ENCODE data around the gene E2F8. TPM values are rescaled to one million over a fixed set of nuclear protein-coding genes. Genes with fewer than 3 reads are reported as not detected.
A peak's percentile ranks its signal among the peaks of the same experiment; 100 is the strongest.

E2F8 gene
- total RNA-seq, 1 donor from 2014 or later: 0.95 TPM

GRCh38 chr11:19225581-19225980 is 15.2 kb downstream of the E2F8 start:
- H3K27ac ChIP-seq: no peak overlapping the region
- TF ChIP-seq CTCF (IDR thresholded peaks at IDR 0.05): no peak
- ATAC-seq (no peak), DNase-seq (no peak)
- H3K27me3 ChIP-seq (ENCODE audit: low read depth): no peaks in the 10 kb centered on the region
- intact Hi-C loops (cut with DNase I): no loop called here
- peaks cover 6% of the 10 kb centered on the region for H3K4me1 ChIP-seq
- H3K9me3 ChIP-seq: no peaks in the 10 kb centered on the region
- no peaks in the 10 kb centered on the region for H3K36me3 ChIP-seq
- H3K4me3 ChIP-seq: no peak overlapping the region

GRCh38 chr11:19225123-19225522 is 15.6 kb downstream of the E2F8 start:
- intact Hi-C loops (cut with DNase I): no loop called here
- no peak overlapping the region for H3K4me3 ChIP-seq
- H3K9me3 ChIP-seq: no peaks in the 10 kb centered on the region
- no peaks in the 10 kb centered on the region for H3K36me3 ChIP-seq
- H3K27me3 ChIP-seq (ENCODE audit: low read depth): no peaks in the 10 kb centered on the region
- peaks cover 6% of the 10 kb centered on the region for H3K4me1 ChIP-seq
- no peak overlapping the region for H3K27ac ChIP-seq
- DNase-seq (no peak), ATAC-seq (no peak)
- no peak for TF ChIP-seq CTCF (IDR thresholded peaks at IDR 0.05)

- TF ChIP-seq CTCF (IDR thresholded peaks at IDR 0.05): no peak
- H3K4me3 ChIP-seq: no peak overlapping the region
- intact Hi-C loops (cut with DNase I): no loop called here
- no peaks in the 10 kb centered on the region for H3K9me3 ChIP-seq
- no peaks in the 10 kb centered on the region for H3K36me3 ChIP-seq
- peaks cover 6% of the 10 kb centered on the region for H3K4me1 ChIP-seq
- ATAC-seq: peak; percentile 87 to 93
- no peak overlapping the region for H3K27ac ChIP-seq
- no peak for DNase-seq
- no peaks in the 10 kb centered on the region for H3K27me3 ChIP-seq (ENCODE audit: low read depth)
Measured at GRCh38 chr11:19220903-19221724, 19.6 kb downstream of the E2F8 start.

GRCh38 chr11:19218786-19219460 is 21.8 kb downstream of the E2F8 start:
- no peak overlapping the region for H3K27ac ChIP-seq
- no peak overlapping the region for H3K4me3 ChIP-seq
- H3K36me3 ChIP-seq: no peaks in the 10 kb centered on the region
- DNase-seq: no peak
- intact Hi-C loops (cut with DNase I): no loop called here
- no peak for ATAC-seq
- peaks cover 6% of the 10 kb centered on the region for H3K4me1 ChIP-seq
- H3K9me3 ChIP-seq: no peaks in the 10 kb centered on the region
- no peak for TF ChIP-seq CTCF (IDR thresholded peaks at IDR 0.05)
- peaks cover 6% of the 10 kb centered on the region for H3K27me3 ChIP-seq (ENCODE audit: low read depth)

GRCh38 chr11:19218216-19218615 is 22.5 kb downstream of the E2F8 start:
- Histone ChIP-seq H3K36me3 (no peaks in the 10 kb centered on the region), H3K27me3 (ENCODE audit: low read depth) (peaks cover 6% of the 10 kb centered on the region), H3K4me3 (no peak overlapping the region), H3K4me1 (peaks cover 6% of the 10 kb centered on the region), H3K27ac (no peak overlapping the region), H3K9me3 (no peaks in the 10 kb centered on the region)
- intact Hi-C loops (cut with DNase I): no loop called here
- DNase-seq (no peak), ATAC-seq (no peak)
- no peak for TF ChIP-seq CTCF (IDR thresholded peaks at IDR 0.05)
